ENCODE data around the gene RTP5.
A peak's percentile ranks its signal among the peaks of the same experiment; 100 is the strongest.

The RTP5 gene

GRCh38 chr2:241855245-241855887 is 14.2 kb upstream of the RTP5 start:
- H3K9ac ChIP-seq (ENCODE audit: low read length), result no peak overlapping the region
- peaks cover 0 to 5% of the 10 kb centered on the region in 2 donors for H3K27me3 ChIP-seq (ENCODE audit: control insufficient read depth in 1 of 2, insufficient read depth in 2 of 2, low read length in 2 of 2)
- no peaks in the 10 kb centered on the region for H3K36me3 ChIP-seq (ENCODE audit: insufficient read depth, low read length)
- H3K4me1 ChIP-seq (ENCODE audit: insufficient read depth, low read length), result no peaks in the 10 kb centered on the region
- no peaks in the 10 kb centered on the region for H3K9me3 ChIP-seq (ENCODE audit: low read length)
- no peak overlapping the region for H3K4me3 ChIP-seq (ENCODE audit: low read depth in 1 of 2, low read length in 2 of 2)
- no peak overlapping the region for H3K27ac ChIP-seq (ENCODE audit: low read depth, low read length)

- Histone ChIP-seq H3K4me3 (ENCODE audit: low read depth in 1 of 2, low read length in 2 of 2) (no peak overlapping the region), H3K4me1 (ENCODE audit: insufficient read depth, low read length) (no peaks in the 10 kb centered on the region), H3K9me3 (ENCODE audit: low read length) (no peaks in the 10 kb centered on the region), H3K27ac (ENCODE audit: low read depth, low read length) (no peak overlapping the region), H3K36me3 (ENCODE audit: insufficient read depth, low read length) (no peaks in the 10 kb centered on the region), H3K9ac (ENCODE audit: low read length) (no peak overlapping the region), H3K27me3 (ENCODE audit: control insufficient read depth in 1 of 2, insufficient read depth in 2 of 2, low read length in 2 of 2) (peaks cover 0 to 5% of the 10 kb centered on the region in 2 donors)
These were observed 13.6 kb upstream of the RTP5 start for GRCh38 chr2:241855888-241856422.

- H3K27me3 ChIP-seq (ENCODE audit: control insufficient read depth in 1 of 2, insufficient read depth in 2 of 2, low read length in 2 of 2), result peaks cover 6 to 8% of the 10 kb centered on the region in 2 donors
- no peak overlapping the region for H3K9ac ChIP-seq (ENCODE audit: low read length)
- no peaks in the 10 kb centered on the region for H3K36me3 ChIP-seq (ENCODE audit: insufficient read depth, low read length)
- no peaks in the 10 kb centered on the region for H3K4me1 ChIP-seq (ENCODE audit: insufficient read depth, low read length)
- no peaks in the 10 kb centered on the region for H3K9me3 ChIP-seq (ENCODE audit: low read length)
- H3K4me3 ChIP-seq (ENCODE audit: low read depth in 1 of 2, low read length in 2 of 2), result no peak overlapping the region
- no peak overlapping the region for H3K27ac ChIP-seq (ENCODE audit: low read depth, low read length)
These were observed 12.4 kb upstream of the RTP5 start for GRCh38 chr2:241857041-241857541.

- no peak overlapping the region for H3K4me3 ChIP-seq (ENCODE audit: low read depth in 1 of 2, low read length in 2 of 2)
These were observed 11.9 kb upstream of the RTP5 start for GRCh38 chr2:241857572-241858121.

GRCh38 chr2:241858206-241859016 is 11.1 kb upstream of the RTP5 start, which contains the start of gene PDCD1:
Gene PDCD1 (minus strand): TSS chr2:241858894. CDS start chr2:241858838, 56 bp downstream.
- H3K9ac ChIP-seq (ENCODE audit: low read length), result no peak within 1 kb of the TSS
- peak within 1 kb of the TSS in 1 of 2 donors; percentile 38 for H3K4me3 ChIP-seq (ENCODE audit: low read depth in 1 of 2, low read length in 2 of 2)
- H3K9me3 ChIP-seq (ENCODE audit: low read length), result no peaks in the 10 kb centered on the region
- H3K4me1 ChIP-seq (ENCODE audit: insufficient read depth, low read length), result peaks cover 1% of the 10 kb centered on the region
- no peak within 1 kb of the TSS for H3K27ac ChIP-seq (ENCODE audit: low read depth, low read length)
- H3K27me3 ChIP-seq (ENCODE audit: control insufficient read depth in 1 of 2, insufficient read depth in 2 of 2, low read length in 2 of 2), result peaks cover 6 to 21% of the 10 kb centered on the region in 2 donors
- H3K36me3 ChIP-seq (ENCODE audit: insufficient read depth, low read length), result no peaks in the 10 kb centered on the region

More at GRCh38 chr2:241857572-241858121, 11.9 kb upstream of the RTP5 start:
- Histone ChIP-seq H3K36me3 (ENCODE audit: insufficient read depth, low read length) (no peaks in the 10 kb centered on the region), H3K4me1 (ENCODE audit: insufficient read depth, low read length) (no peaks in the 10 kb centered on the region), H3K9ac (ENCODE audit: low read length) (no peak overlapping the region), H3K9me3 (ENCODE audit: low read length) (no peaks in the 10 kb centered on the region), H3K27me3 (ENCODE audit: control insufficient read depth in 1 of 2, insufficient read depth in 2 of 2, low read length in 2 of 2) (peaks cover 6 to 13% of the 10 kb centered on the region in 2 donors), H3K27ac (ENCODE audit: low read depth, low read length) (no peak overlapping the region)

GRCh38 chr2:241859017-241859435 is 10.5 kb upstream of the RTP5 start:
- no peak overlapping the region for H3K9ac ChIP-seq (ENCODE audit: low read length)
- no peak overlapping the region for H3K27ac ChIP-seq (ENCODE audit: low read depth, low read length)
- no peaks in the 10 kb centered on the region for H3K9me3 ChIP-seq (ENCODE audit: low read length)
- H3K27me3 ChIP-seq (ENCODE audit: control insufficient read depth in 1 of 2, insufficient read depth in 2 of 2, low read length in 2 of 2), result peaks cover 8 to 27% of the 10 kb centered on the region in 2 donors
- peak overlapping the region in 1 of 2 donors; percentile 38 for H3K4me3 ChIP-seq (ENCODE audit: low read depth in 1 of 2, low read length in 2 of 2)
- peaks cover 7% of the 10 kb centered on the region for H3K4me1 ChIP-seq (ENCODE audit: insufficient read depth, low read length)
- no peaks in the 10 kb centered on the region for H3K36me3 ChIP-seq (ENCODE audit: insufficient read depth, low read length)

- Histone ChIP-seq H3K27ac (ENCODE audit: low read depth, low read length) (peak overlapping the region; percentile 63), H3K4me1 (ENCODE audit: insufficient read depth, low read length) (peaks cover 9% of the 10 kb centered on the region), H3K36me3 (ENCODE audit: insufficient read depth, low read length) (no peaks in the 10 kb centered on the region), H3K9ac (ENCODE audit: low read length) (no peak overlapping the region), H3K27me3 (ENCODE audit: control insufficient read depth in 1 of 2, insufficient read depth in 2 of 2, low read length in 2 of 2) (peaks cover 14 to 33% of the 10 kb centered on the region in 2 donors), H3K9me3 (ENCODE audit: low read length) (no peaks in the 10 kb centered on the region), H3K4me3 (ENCODE audit: low read depth in 1 of 2, low read length in 2 of 2) (peak overlapping the region in 1 of 2 donors; percentile 38)
These were observed 9.9 kb upstream of the RTP5 start for GRCh38 chr2:241859436-241860183.

GRCh38 chr2:241860184-241861078 is 9.1 kb upstream of the RTP5 start:
- H3K27ac ChIP-seq (ENCODE audit: low read depth, low read length), result peak overlapping the region; percentile 63
- H3K36me3 ChIP-seq (ENCODE audit: insufficient read depth, low read length), result no peaks in the 10 kb centered on the region
- H3K27me3 ChIP-seq (ENCODE audit: control insufficient read depth in 1 of 2, insufficient read depth in 2 of 2, low read length in 2 of 2), result peaks cover 22 to 41% of the 10 kb centered on the region in 2 donors
- H3K9me3 ChIP-seq (ENCODE audit: low read length), result no peaks in the 10 kb centered on the region
- peak overlapping the region in 1 of 2 donors; percentile 38 for H3K4me3 ChIP-seq (ENCODE audit: low read depth in 1 of 2, low read length in 2 of 2)
- no peak overlapping the region for H3K9ac ChIP-seq (ENCODE audit: low read length)
- peaks cover 9% of the 10 kb centered on the region for H3K4me1 ChIP-seq (ENCODE audit: insufficient read depth, low read length)

- peaks cover 9% of the 10 kb centered on the region for H3K4me1 ChIP-seq (ENCODE audit: insufficient read depth, low read length)
- H3K9ac ChIP-seq (ENCODE audit: low read length), result no peak overlapping the region
- peaks cover 27 to 48% of the 10 kb centered on the region in 2 donors for H3K27me3 ChIP-seq (ENCODE audit: control insufficient read depth in 1 of 2, insufficient read depth in 2 of 2, low read length in 2 of 2)
- H3K27ac ChIP-seq (ENCODE audit: low read depth, low read length), result no peak overlapping the region
- no peak overlapping the region for H3K4me3 ChIP-seq (ENCODE audit: low read depth in 1 of 2, low read length in 2 of 2)
- no peaks in the 10 kb centered on the region for H3K9me3 ChIP-seq (ENCODE audit: low read length)
- no peaks in the 10 kb centered on the region for H3K36me3 ChIP-seq (ENCODE audit: insufficient read depth, low read length)
These were observed 8.3 kb upstream of the RTP5 start for GRCh38 chr2:241861264-241861663.

- Histone ChIP-seq H3K4me1 (ENCODE audit: insufficient read depth, low read length) (peaks cover 9% of the 10 kb centered on the region), H3K4me3 (ENCODE audit: low read depth in 1 of 2, low read length in 2 of 2) (no peak overlapping the region), H3K27ac (ENCODE audit: low read depth, low read length) (no peak overlapping the region), H3K27me3 (ENCODE audit: control insufficient read depth in 1 of 2, insufficient read depth in 2 of 2, low read length in 2 of 2) (peaks cover 27 to 57% of the 10 kb centered on the region in 2 donors), H3K9me3 (ENCODE audit: low read length) (no peaks in the 10 kb centered on the region), H3K36me3 (ENCODE audit: insufficient read depth, low read length) (no peaks in the 10 kb centered on the region), H3K9ac (ENCODE audit: low read length) (no peak overlapping the region)
These were observed 7.4 kb upstream of the RTP5 start for GRCh38 chr2:241862093-241862492.

Data from muscle layer of colon (tissue), 2 donors.